Tongue (tissue), 2 donors: ENCODE results near the gene THAP4. TPM values are rescaled to one million over a fixed set of nuclear protein-coding genes. Genes with fewer than 3 reads are reported as not detected.
A peak's percentile ranks its signal among the peaks of the same experiment; 100 is the strongest.
"Not testable (repeated sequence)": the region's sequence is repeated elsewhere in the genome, so short reads cannot be mapped to it uniquely, and the experiment has no call there.

Experiments used
- DNase-seq: peaks from one replicate; pipeline ENCODE4 v3.0.0-alpha.2; 2015
- total RNA-seq: library from RNA; depleted of rRNA; stranded (reverse); fragments of >200 nt; gene quantifications from one replicate; pipeline ENCODE4 v1.2.3, GENCODE V29; 2014

The THAP4 gene
- total RNA-seq, 1 donor from 2014 or later: 27.5 TPM

GRCh38 chr2:241665731-241666440, 28.9 kb upstream of the THAP4 start:
- no peak for DNase-seq

GRCh38 chr2:241662731-241663130, 25.8 kb upstream of the THAP4 start:
- not testable (repeated sequence) for DNase-seq

GRCh38 chr2:241660593-241661213, 23.7 kb upstream of the THAP4 start:
- no peak for DNase-seq

- peak; percentile 85 for DNase-seq
Measured at GRCh38 chr2:241659150-241659739, 22.3 kb upstream of the THAP4 start.

GRCh38 chr2:241658296-241658695, 21.3 kb upstream of the THAP4 start:
- DNase-seq: no peak

GRCh38 chr2:241657786-241658254, 20.9 kb upstream of the THAP4 start:
- DNase-seq: no peak

- DNase-seq: no peak
Measured at GRCh38 chr2:241656190-241656741, 19.3 kb upstream of the THAP4 start.

GRCh38 chr2:241655516-241656189, 18.7 kb upstream of the THAP4 start:
- no peak for DNase-seq

GRCh38 chr2:241654551-241654950, 17.6 kb upstream of the THAP4 start:
- no peak for DNase-seq

GRCh38 chr2:241653210-241653750, 16.3 kb upstream of the THAP4 start:
- DNase-seq: no peak

GRCh38 chr2:241652722-241653121, 15.8 kb upstream of the THAP4 start:
- DNase-seq: no peak

GRCh38 chr2:241652142-241652541, 15.2 kb upstream of the THAP4 start:
- no peak for DNase-seq

- no peak for DNase-seq
Measured at GRCh38 chr2:241649927-241650326, 13.0 kb upstream of the THAP4 start.

- peak; percentile 39 for DNase-seq
Measured at GRCh38 chr2:241649404-241649803, 12.4 kb upstream of the THAP4 start.

- no peak for DNase-seq
Measured at GRCh38 chr2:241648453-241648852, 11.5 kb upstream of the THAP4 start.

- no peak for DNase-seq
Measured at GRCh38 chr2:241645915-241646645, 9.1 kb upstream of the THAP4 start.

- no peak for DNase-seq
Measured at GRCh38 chr2:241645056-241645914, 8.3 kb upstream of the THAP4 start.

- DNase-seq: peak; percentile 40
Measured at GRCh38 chr2:241641631-241642030, 4.7 kb upstream of the THAP4 start.

GRCh38 chr2:241640165-241640795, 3.3 kb upstream of the THAP4 start:
- no peak for DNase-seq

GRCh38 chr2:241639385-241639784, 2.4 kb upstream of the THAP4 start:
- no peak for DNase-seq
